Liver (tissue), 9 donors: Measurements from ENCODE around the gene SNTN. TPM values are rescaled to one million over a fixed set of nuclear protein-coding genes. Genes with fewer than 3 reads are reported as not detected.

Source experiments
- DNase-seq: peaks from one replicate; pipeline ENCODE4 v3.0.0-alpha.2; 2017; ENCODE audit warnings: low spot score
- H3K27ac ChIP-seq, 2 donors: one replicate each; pipeline ENCODE4 v1.7.0; 2013; ENCODE audit warnings: inconsistent platforms in 2 of 2, low read length in 2 of 2, control low read depth in 1 of 2, low read depth in 1 of 2, mild to moderate bottlenecking in 1 of 2
- H3K27me3 ChIP-seq, 4 donors: one replicate each; pipeline versions ENCODE4 v1.6.1 to v1.7.0; 2013; ENCODE audit warnings: low read length in 3 of 4, inconsistent platforms in 1 of 4, mild to moderate bottlenecking in 1 of 4, moderate library complexity in 1 of 4; ENCODE audit not compliant: control insufficient read depth in 4 of 4, insufficient read depth in 4 of 4
- H3K36me3 ChIP-seq, 4 donors: one replicate each; pipeline versions ENCODE4 v1.6.1 to v1.7.0; 2013; ENCODE audit warnings: low read length in 3 of 4, mild to moderate bottlenecking in 3 of 4, low read depth in 1 of 4, moderate library complexity in 1 of 4; ENCODE audit not compliant: control insufficient read depth in 4 of 4, insufficient read depth in 3 of 4
- H3K4me1 ChIP-seq, 4 donors: one replicate each; pipeline versions ENCODE4 v1.6.1 to v1.7.0; 2013; ENCODE audit warnings: low read length in 3 of 4, mild to moderate bottlenecking in 3 of 4, moderate library complexity in 1 of 4; ENCODE audit not compliant: control insufficient read depth in 4 of 4, insufficient read depth in 4 of 4
- H3K4me3 ChIP-seq, 3 donors: one replicate each; pipeline versions ENCODE4 v1.6.1 to v1.7.0; 2013; ENCODE audit warnings: low read length in 3 of 3, control low read depth in 1 of 3, low read depth in 1 of 3, mild to moderate bottlenecking in 1 of 3
- H3K9ac ChIP-seq, 2 donors: one replicate each; pipeline ENCODE4 v1.7.0; 2013; ENCODE audit warnings: low read length in 2 of 2, mild to moderate bottlenecking in 2 of 2, moderate library complexity in 2 of 2, control low read depth in 1 of 2, low read depth in 1 of 2
- H3K9me3 ChIP-seq, 4 donors: one replicate each; pipeline versions ENCODE4 v1.6.1 to v1.7.0; 2013; ENCODE audit warnings: low read length in 3 of 4; ENCODE audit not compliant: control insufficient read depth in 4 of 4
- ATF3 ChIP-seq: IDR thresholded peaks from 2 replicates; pipeline ENCODE4 v1.6.1; 2016; ENCODE audit warnings: antibody characterized with exemption
- CTCF ChIP-seq: fragments of 150-350 bp; IDR thresholded peaks from 2 replicates; pipeline ENCODE4 v1.5.1; 2017; ENCODE audit warnings: improper control_type of control experiment, low read depth, low read length; ENCODE audit not compliant: missing input control
- EGR1 ChIP-seq, 2 donors: IDR thresholded peaks; 2 replicates each; pipeline ENCODE4 v1.6.1; 2016 to 2018; ENCODE audit warnings: antibody characterized with exemption in 2 of 2, low read depth in 2 of 2
- FOXA1 ChIP-seq: IDR thresholded peaks from 2 replicates; pipeline ENCODE4 v1.6.1; 2016; ENCODE audit warnings: antibody characterized with exemption
- FOXA2 ChIP-seq: IDR thresholded peaks from 2 replicates; pipeline ENCODE4 v1.6.1; 2016; ENCODE audit warnings: antibody characterized with exemption
- GABPA ChIP-seq, 2 donors: IDR thresholded peaks in 1 of 2; conservative IDR thresholded peaks in 1 of 2; 2 replicates each; pipeline ENCODE4 v1.6.1; 2016; ENCODE audit warnings: antibody characterized with exemption in 2 of 2, mild to moderate bottlenecking in 1 of 2, moderate library complexity in 1 of 2
- HNF4A ChIP-seq, 2 donors: conservative IDR thresholded peaks; 2 replicates each; pipeline ENCODE4 v1.6.1; 2016; ENCODE audit warnings: antibody characterized with exemption in 2 of 2, mild to moderate bottlenecking in 2 of 2
- HNF4G ChIP-seq: IDR thresholded peaks from 2 replicates; pipeline ENCODE4 v1.6.1; 2016; ENCODE audit warnings: antibody characterized with exemption
- JUND ChIP-seq, 2 donors: IDR thresholded peaks; 2 replicates each; pipeline ENCODE4 v1.6.1; 2016; ENCODE audit warnings: antibody characterized with exemption in 2 of 2
- MAX ChIP-seq: IDR thresholded peaks from 2 replicates; pipeline ENCODE4 v1.6.1; 2016; ENCODE audit warnings: antibody characterized with exemption
- RXRA ChIP-seq, 2 donors: IDR thresholded peaks; 2 replicates each; pipeline ENCODE4 v1.6.1; 2017 to 2018; ENCODE audit warnings: antibody characterized with exemption in 2 of 2, mild to moderate bottlenecking in 1 of 2
- SP1 ChIP-seq: IDR thresholded peaks from 2 replicates; pipeline ENCODE4 v1.6.1; 2018; ENCODE audit warnings: antibody characterized with exemption, mild to moderate bottlenecking
- TAF1 ChIP-seq: conservative IDR thresholded peaks from 2 replicates; pipeline ENCODE4 v1.6.1; 2016; ENCODE audit warnings: antibody characterized with exemption, mild to moderate bottlenecking
- YY1 ChIP-seq: IDR thresholded peaks from 2 replicates; pipeline ENCODE4 v1.6.1; 2016; ENCODE audit warnings: antibody characterized with exemption, mild to moderate bottlenecking
- ZBTB33 ChIP-seq: IDR thresholded peaks from 2 replicates; pipeline ENCODE4 v1.6.1; 2016; ENCODE audit warnings: antibody characterized with exemption
- WGBS: extraction: QIAGEN DNeasy Blood & Tissue Kit; methylation state at CpG from one replicate; pipeline ENCODE4 v1.1.7; 2013; 5-methylcytosine and 5-hydroxymethylcytosine counted together
- polyA plus RNA-seq, 2 donors: library from polyadenylated mRNA; stranded (reverse) in 1 of 2; unstranded in 1 of 2; fragments of 200-250 nt in 1 of 2; fragments of >200 nt in 1 of 2; fragmentation: Nextera tagmentation in 1 of 2; extraction: Ambion mirVana in 1 of 2; gene quantifications; one replicate each; pipeline versions ENCODE4 v1.2.1 to v1.2.3, GENCODE V29; 2013 to 2015
- total RNA-seq, 2 donors: library from RNA; depleted of rRNA; stranded (reverse); fragments of >200 nt; gene quantifications; one replicate each; pipeline ENCODE4 v1.2.3, GENCODE V29; 2014
- donor health status: healthy.
- donor health status: healthy.
- donor health status: healthy.
- donor health status: healthy.
- donor health status: healthy.

The SNTN gene
- total and polyA plus RNA-seq, 4 donors = not detected

GRCh38 chr3:63685340-63685739 is 32.9 kb downstream of the SNTN start:
- Histone ChIP-seq H3K27ac (no peak overlapping the region), H3K27me3 (peaks cover 0 to 2% (median 0%) of the 10 kb centered on the region in 4 donors), H3K36me3 (no peaks in the 10 kb centered on the region), H3K9ac (no peak overlapping the region), H3K9me3 (no peaks in the 10 kb centered on the region), H3K4me3 (no peak overlapping the region), H3K4me1 (no peaks in the 10 kb centered on the region)
- TF ChIP-seq SP1 = no peak
- TF ChIP-seq JUND (IDR thresholded peaks at IDR 0.05) = no peak
- no peak for TF ChIP-seq FOXA1
- WGBS = 95% methylated on average over 2 of the region's 2 CpGs
- DNase-seq = no peak

- 81% methylated on average over 9 of the region's 9 CpGs for WGBS
- Histone ChIP-seq H3K9me3 (no peaks in the 10 kb centered on the region), H3K27ac (no peak overlapping the region), H3K36me3 (no peaks in the 10 kb centered on the region), H3K4me3 (no peak overlapping the region), H3K27me3 (peaks cover 0 to 2% (median 0%) of the 10 kb centered on the region in 4 donors), H3K4me1 (no peaks in the 10 kb centered on the region), H3K9ac (no peak overlapping the region)
- no peak for DNase-seq
- TF ChIP-seq GABPA (IDR thresholded peaks at IDR 0.05 in 1 of 2, conservative IDR thresholded peaks at IDR 0.05 in 1 of 2) (no peak), FOXA2 (no peak), SP1 (no peak), CTCF (no peak)
Observed at GRCh38 chr3:63687278-63688225, 35.1 kb downstream of the SNTN start.

GRCh38 chr3:63689285-63689684 is 36.8 kb downstream of the SNTN start:
- Histone ChIP-seq H3K36me3 (no peaks in the 10 kb centered on the region), H3K9me3 (no peaks in the 10 kb centered on the region), H3K9ac (no peak overlapping the region), H3K4me3 (no peak overlapping the region), H3K27ac (no peak overlapping the region), H3K4me1 (no peaks in the 10 kb centered on the region), H3K27me3 (no peaks in the 10 kb centered on the region)
- no peak for DNase-seq
- TF ChIP-seq MAX = no peak
- no peak for TF ChIP-seq JUND (IDR thresholded peaks at IDR 0.05)
- TF ChIP-seq TAF1 = no peak
- no peak for TF ChIP-seq SP1
- TF ChIP-seq FOXA1 = no peak
- TF ChIP-seq RXRA (IDR thresholded peaks at IDR 0.05) = no peak
- no peak for TF ChIP-seq CTCF
- TF ChIP-seq HNF4A (conservative IDR thresholded peaks at IDR 0.05) = no peak
- no peak for TF ChIP-seq ZBTB33
- TF ChIP-seq EGR1 (IDR thresholded peaks at IDR 0.05; ENCODE audit: low read depth in 2 of 2) = no peak
- no peak for TF ChIP-seq YY1
- TF ChIP-seq ATF3 = no peak
- no peak for TF ChIP-seq HNF4G
- WGBS = 60% methylated on average over 1 of the region's 1 CpG
